CD4-positive, alpha-beta memory T cell (primary cell): ENCODE data around the gene PRICKLE1. TPM values are rescaled to one million over a fixed set of nuclear protein-coding genes. Genes with fewer than 3 reads are reported as not detected.

Source experiments
- CTCF ChIA-PET: fragments of 350-600 bp; sonication (Branson Sonifier 250); formaldehyde crosslinking; loops from one replicate; lab custom pipeline; 2021; ENCODE audit warnings: inconsistent platforms; ENCODE audit not compliant: partially characterized antibody; lab: Charles Lee
- POLR2A ChIA-PET: fragments of 350-600 bp; sonication (Branson Sonifier 250); formaldehyde crosslinking; loops from one replicate; lab custom pipeline; 2021; ENCODE audit not compliant: partially characterized antibody; lab: Charles Lee
- DNase-seq, 5 donors: peaks; one replicate each; pipeline versions ENCODE4 v3.0.0 to v3.0.0-alpha.2; 2020 to 2022; ENCODE audit warnings: mixed read lengths in 1 of 5
- H3K27ac ChIP-seq: one replicate; pipeline ENCODE4 v1.7.0; 2013; ENCODE audit warnings: low read depth, low read length
- H3K27me3 ChIP-seq: 2 replicates; pipeline ENCODE4 v1.7.0; 2013; ENCODE audit warnings: mild to moderate bottlenecking, low read length, moderate library complexity; ENCODE audit not compliant: insufficient read depth
- H3K36me3 ChIP-seq: 2 replicates; pipeline ENCODE4 v1.7.0; 2013; ENCODE audit warnings: mild to moderate bottlenecking, low read length, moderate library complexity; ENCODE audit not compliant: insufficient read depth
- H3K4me1 ChIP-seq: 2 replicates; pipeline ENCODE4 v1.7.0; 2013; ENCODE audit warnings: mild to moderate bottlenecking, low read length, moderate library complexity; ENCODE audit not compliant: insufficient read depth
- H3K4me3 ChIP-seq, 2 donors: one replicate each; pipeline ENCODE4 v1.7.0; 2013; ENCODE audit warnings: low read length in 2 of 2, mild to moderate bottlenecking in 1 of 2
- H3K9me3 ChIP-seq, 2 donors: one replicate each; pipeline ENCODE4 v1.7.0; 2013; ENCODE audit warnings: low read length in 2 of 2, control low read depth in 1 of 2; ENCODE audit not compliant: control insufficient read depth in 1 of 2
- H3K27ac Mint-ChIP-seq, 7 donors: one replicate each; pipeline ENCODE4 v1.8.0; 2020 to 2021; ENCODE audit warnings: mixed read lengths in 7 of 7, mild to moderate bottlenecking in 6 of 7, inconsistent platforms in 3 of 7, moderate library complexity in 3 of 7
- H3K27me3 Mint-ChIP-seq, 2 donors: one replicate each; pipeline ENCODE4 v1.8.0; 2020 to 2021; ENCODE audit warnings: mixed read lengths in 2 of 2
- H3K36me3 Mint-ChIP-seq, 2 donors: one replicate each; pipeline ENCODE4 v1.8.0; 2020 to 2021; ENCODE audit warnings: mixed read lengths in 2 of 2, inconsistent platforms in 1 of 2, mild to moderate bottlenecking in 1 of 2
- H3K4me1 Mint-ChIP-seq, 4 donors: one replicate each; pipeline ENCODE4 v1.8.0; 2020 to 2021; ENCODE audit warnings: mixed read lengths in 4 of 4, mild to moderate bottlenecking in 1 of 4
- H3K4me3 Mint-ChIP-seq, 8 donors: one replicate each; pipeline ENCODE4 v1.8.0; 2020 to 2021; ENCODE audit warnings: mixed read lengths in 8 of 8, mild to moderate bottlenecking in 7 of 8, moderate library complexity in 6 of 8, inconsistent platforms in 3 of 8
- H3K9me3 Mint-ChIP-seq, 8 donors: one replicate each; pipeline ENCODE4 v1.8.0; 2020 to 2021; ENCODE audit warnings: mixed read lengths in 8 of 8, mild to moderate bottlenecking in 5 of 8, inconsistent platforms in 3 of 8, moderate library complexity in 1 of 8
- intact Hi-C: fragments of 100-400 bp; cut with micrococcal nuclease; formaldehyde crosslinking; loops from one replicate; pipeline ENCODE4 v1.15.1; 2023
- polyA plus RNA-seq, 2 donors: library from polyadenylated mRNA; unstranded; fragments of 300-500 nt; fragmentation: Illumina TruSeq; gene quantifications; one replicate each; pipeline ENCODE4 v1.2.3, GENCODE V29; 2021
- total RNA-seq, 2 experiments: library from RNA; stranded (reverse); gene quantifications; one replicate each; pipeline ENCODE4 v1.2.3, GENCODE V29; 2021

PRICKLE1 gene
- total and polyA plus RNA-seq, 4 experiments from 2014 or later, result not detected

GRCh38 chr12:42583016-42583415 lies 6.5 kb downstream of the PRICKLE1 start:
- intact Hi-C loops, result no loop called here
- POLR2A ChIA-PET, result no interaction called here
- Histone ChIP-seq H3K4me1 (no peaks in the 10 kb centered on the region), H3K9me3 (no peaks in the 10 kb centered on the region), H3K36me3 (no peaks in the 10 kb centered on the region), H3K27me3 (no peaks in the 10 kb centered on the region), H3K4me3 (no peak overlapping the region), H3K27ac (no peak overlapping the region)
- peaks cover 18 to 21% of the 10 kb centered on the region in 2 donors for H3K27me3 Mint-ChIP-seq
- no peak overlapping the region for H3K27ac Mint-ChIP-seq
- H3K36me3 Mint-ChIP-seq, result no peaks in the 10 kb centered on the region
- CTCF ChIA-PET, result no interaction called here
- H3K9me3 Mint-ChIP-seq, result peaks cover 0 to 3% (median 0%) of the 10 kb centered on the region in 8 donors
- no peaks in the 10 kb centered on the region for H3K4me1 Mint-ChIP-seq
- DNase-seq, result no peak
- H3K4me3 Mint-ChIP-seq, result no peak overlapping the region

GRCh38 chr12:42582498-42582897 lies 7.0 kb downstream of the PRICKLE1 start:
- CTCF ChIA-PET, result no interaction called here
- Mint-ChIP-seq H3K36me3 (no peaks in the 10 kb centered on the region), H3K4me3 (no peak overlapping the region)

GRCh38 chr12:42582050-42582449 lies 7.5 kb downstream of the PRICKLE1 start:
- Histone ChIP-seq H3K36me3 (no peaks in the 10 kb centered on the region), H3K9me3 (no peaks in the 10 kb centered on the region), H3K4me1 (no peaks in the 10 kb centered on the region), H3K27ac (no peak overlapping the region), H3K4me3 (no peak overlapping the region), H3K27me3 (no peaks in the 10 kb centered on the region)
- CTCF ChIA-PET, result interaction anchor here (0.6 kb wide), 1 partner anchor 198 kb away, joined by 3 read pairs; no protein-coding TSS in a partner anchor
- Mint-ChIP-seq H3K4me1 (no peaks in the 10 kb centered on the region), H3K9me3 (peaks cover 0 to 1% (median 0%) of the 10 kb centered on the region in 8 donors), H3K27ac (no peak overlapping the region), H3K4me3 (no peak overlapping the region), H3K27me3 (peaks cover 9 to 12% of the 10 kb centered on the region in 2 donors), H3K36me3 (no peaks in the 10 kb centered on the region)
- POLR2A ChIA-PET, result no interaction called here
- intact Hi-C loops, result no loop called here
- no peak for DNase-seq

More at GRCh38 chr12:42582498-42582897, 7.0 kb downstream of the PRICKLE1 start:
- H3K9me3 ChIP-seq, result no peaks in the 10 kb centered on the region
- H3K9me3 Mint-ChIP-seq, result peaks cover 0 to 3% (median 0%) of the 10 kb centered on the region in 8 donors
- POLR2A ChIA-PET, result no interaction called here
- no peaks in the 10 kb centered on the region for H3K36me3 ChIP-seq
- no peak overlapping the region for H3K27ac Mint-ChIP-seq
- no peaks in the 10 kb centered on the region for H3K27me3 ChIP-seq
- H3K27me3 Mint-ChIP-seq, result peaks cover 13 to 15% of the 10 kb centered on the region in 2 donors
- no peaks in the 10 kb centered on the region for H3K4me1 ChIP-seq
- H3K4me1 Mint-ChIP-seq, result no peaks in the 10 kb centered on the region
- no peak overlapping the region for H3K27ac ChIP-seq
- intact Hi-C loops, result no loop called here
- no peak for DNase-seq
- no peak overlapping the region for H3K4me3 ChIP-seq

GRCh38 chr12:42576374-42576773 lies 13.2 kb downstream of the PRICKLE1 start:
- Mint-ChIP-seq H3K9me3 (peaks cover 0 to 1% (median 0%) of the 10 kb centered on the region in 8 donors), H3K4me1 (no peaks in the 10 kb centered on the region), H3K27ac (no peak overlapping the region), H3K27me3 (peaks cover 5 to 8% of the 10 kb centered on the region in 2 donors), H3K36me3 (no peaks in the 10 kb centered on the region), H3K4me3 (no peak overlapping the region)
- POLR2A ChIA-PET, result no interaction called here
- intact Hi-C loops, result no loop called here
- Histone ChIP-seq H3K4me3 (no peak overlapping the region), H3K36me3 (no peaks in the 10 kb centered on the region), H3K9me3 (no peaks in the 10 kb centered on the region), H3K4me1 (no peaks in the 10 kb centered on the region), H3K27me3 (no peaks in the 10 kb centered on the region), H3K27ac (no peak overlapping the region)
- no peak for DNase-seq
- CTCF ChIA-PET, result no interaction called here

- H3K9me3 ChIP-seq, result no peaks in the 10 kb centered on the region
- no peaks in the 10 kb centered on the region for H3K27me3 ChIP-seq
- ChIA-PET CTCF (no interaction called here), POLR2A (no interaction called here)
- H3K36me3 Mint-ChIP-seq, result no peaks in the 10 kb centered on the region
- no peaks in the 10 kb centered on the region for H3K4me1 Mint-ChIP-seq
- H3K36me3 ChIP-seq, result no peaks in the 10 kb centered on the region
- no peak overlapping the region for H3K4me3 ChIP-seq
- DNase-seq, result no peak
- no peak overlapping the region for H3K27ac Mint-ChIP-seq
- H3K4me1 ChIP-seq, result no peaks in the 10 kb centered on the region
- H3K4me3 Mint-ChIP-seq, result no peak overlapping the region
- intact Hi-C loops, result no loop called here
- peaks cover 5 to 7% of the 10 kb centered on the region in 2 donors for H3K27me3 Mint-ChIP-seq
- no peak overlapping the region for H3K27ac ChIP-seq
- peaks cover 0 to under 1% (median 0%) of the 10 kb centered on the region in 8 donors for H3K9me3 Mint-ChIP-seq
Measured at GRCh38 chr12:42575717-42576116, 13.8 kb downstream of the PRICKLE1 start.

- Mint-ChIP-seq H3K9me3 (no peaks in the 10 kb centered on the region), H3K4me3 (no peak overlapping the region), H3K27me3 (peaks cover 2 to 5% of the 10 kb centered on the region in 2 donors), H3K27ac (no peak overlapping the region), H3K4me1 (no peaks in the 10 kb centered on the region), H3K36me3 (no peaks in the 10 kb centered on the region)
- no peak for DNase-seq
- intact Hi-C loops, result no loop called here
- H3K9me3 ChIP-seq, result no peaks in the 10 kb centered on the region
- H3K4me1 ChIP-seq, result no peaks in the 10 kb centered on the region
- H3K27ac ChIP-seq, result no peak overlapping the region
- ChIA-PET POLR2A (no interaction called here), CTCF (no interaction called here)
- no peak overlapping the region for H3K4me3 ChIP-seq
- no peaks in the 10 kb centered on the region for H3K36me3 ChIP-seq
- no peaks in the 10 kb centered on the region for H3K27me3 ChIP-seq
Measured at GRCh38 chr12:42574851-42575266, 14.7 kb downstream of the PRICKLE1 start.

GRCh38 chr12:42571327-42572009 lies 18.1 kb downstream of the PRICKLE1 start:
- H3K27ac ChIP-seq, result no peak overlapping the region
- H3K4me1 Mint-ChIP-seq, result no peaks in the 10 kb centered on the region
- H3K4me3 Mint-ChIP-seq, result no peak overlapping the region
- H3K27ac Mint-ChIP-seq, result no peak overlapping the region
- DNase-seq, result no peak
- no peaks in the 10 kb centered on the region for H3K4me1 ChIP-seq
- POLR2A ChIA-PET, result no interaction called here
- intact Hi-C loops, result no loop called here
- CTCF ChIA-PET, result no interaction called here
- H3K27me3 ChIP-seq, result no peaks in the 10 kb centered on the region
- H3K36me3 Mint-ChIP-seq, result no peaks in the 10 kb centered on the region
- no peaks in the 10 kb centered on the region for H3K36me3 ChIP-seq
- peaks cover 1 to 2% of the 10 kb centered on the region in 2 donors for H3K27me3 Mint-ChIP-seq
- H3K9me3 ChIP-seq, result no peaks in the 10 kb centered on the region
- no peaks in the 10 kb centered on the region for H3K9me3 Mint-ChIP-seq
- no peak overlapping the region for H3K4me3 ChIP-seq
